PC-3 (cell line): Measurements from ENCODE around the gene SFT2D3. TPM values are rescaled to one million over a fixed set of nuclear protein-coding genes. Genes with fewer than 3 reads are reported as not detected.

Source experiments
- ATAC-seq: fragments of 200-7000 bp; cut with Tn5 transposase; 2 replicates; pipeline ENCODE4 v1.9.1; 2020; ENCODE audit warnings: mild to moderate bottlenecking, moderate library complexity
- BruUV-seq: library from RNA; stranded (reverse); fragments of 400-500 nt; replicated peaks from 2 replicates; lab custom pipeline; 2021; lab: Mats Ljungman, UMichigan
- CTCF ChIA-PET: fragments of 300-600 bp; sonication (Branson Sonifier 250); formaldehyde crosslinking; loops from one replicate; lab custom pipeline; 2022; ENCODE audit warnings: antibody characterized with exemption; lab: Charles Lee
- POLR2A ChIA-PET: fragments of 300-600 bp; sonication (Branson Sonifier 250); formaldehyde crosslinking; loops from one replicate; lab custom pipeline; 2022; ENCODE audit warnings: antibody characterized with exemption; ENCODE audit not compliant: unreplicated experiment; lab: Charles Lee
- DNase-seq: peaks from one replicate; pipeline ENCODE4 v3.0.0-alpha.2; 2015
- H2AFZ ChIP-seq: fragments of 300-600 bp; sonication (generic); 2 replicates; pipeline ENCODE4 v1.6.0; 2016; ENCODE audit warnings: antibody characterized with exemption, low read length
- H3F3A ChIP-seq: fragments of 300-600 bp; sonication (generic); one replicate; pipeline ENCODE4 v1.6.0; 2017; ENCODE audit warnings: antibody characterized with exemption, low read length, control low read depth, mild to moderate bottlenecking; ENCODE audit not compliant: unreplicated experiment
- H3K27ac ChIP-seq: fragments of 300-600 bp; sonication (generic); 2 replicates; pipeline ENCODE4 v1.5.1; 2016; ENCODE audit warnings: mild to moderate bottlenecking, low read length
- H3K27me3 ChIP-seq: fragments of 300-600 bp; sonication (generic); 2 replicates; pipeline ENCODE4 v1.6.1; 2016; ENCODE audit warnings: low read length, mixed read lengths
- H3K36me3 ChIP-seq: fragments of 300-600 bp; sonication (generic); 2 replicates; pipeline ENCODE4 v1.6.1; 2016; ENCODE audit warnings: low read depth, mixed run types, low read length, mixed read lengths
- H3K4me1 ChIP-seq: fragments of 300-600 bp; sonication (generic); 2 replicates; pipeline ENCODE4 v1.5.1; 2016; ENCODE audit warnings: low read length; ENCODE audit not compliant: insufficient read depth
- H3K4me2 ChIP-seq: fragments of 300-600 bp; sonication (generic); 2 replicates; pipeline ENCODE4 v1.6.0; 2016; ENCODE audit warnings: low read length
- H3K4me3 ChIP-seq: fragments of 300-600 bp; sonication (generic); 2 replicates; pipeline ENCODE4 v1.5.1; 2016; ENCODE audit warnings: mild to moderate bottlenecking, low read length, mixed read lengths
- H3K79me2 ChIP-seq: fragments of 300-600 bp; sonication (generic); 2 replicates; pipeline ENCODE4 v1.6.1; 2017; ENCODE audit warnings: low read length, mixed read lengths
- H3K9ac ChIP-seq: fragments of 300-600 bp; sonication (generic); 2 replicates; pipeline ENCODE4 v1.6.0; 2016; ENCODE audit warnings: mild to moderate bottlenecking, low read length
- H3K9me2 ChIP-seq: fragments of 300-600 bp; sonication (generic); replicated peaks from 2 replicates; pipeline ENCODE4 v1.6.1; 2016; ENCODE audit warnings: mixed run types, low read length, mixed read lengths
- H3K9me3 ChIP-seq: fragments of 300-600 bp; sonication (generic); 2 replicates; pipeline ENCODE4 v1.6.1; 2016; ENCODE audit warnings: low read length, mixed read lengths
- H4K20me1 ChIP-seq: fragments of 300-600 bp; sonication (generic); 2 replicates; pipeline ENCODE4 v1.6.1; 2016; ENCODE audit warnings: low read length, mixed read lengths
- CTCF ChIP-seq: fragments of 300-600 bp; sonication (generic); conservative IDR thresholded peaks from 2 replicates; pipeline ENCODE4 v1.5.1; 2017; ENCODE audit warnings: antibody characterized with exemption, low read depth, mild to moderate bottlenecking, low read length
- EZH2 ChIP-seq: fragments of 300-600 bp; sonication (generic); IDR thresholded peaks from one replicate; pipeline ENCODE4 v1.6.1; 2017; ENCODE audit warnings: antibody characterized with exemption, mild to moderate bottlenecking, low read length; ENCODE audit not compliant: unreplicated experiment
- EZH2phosphoT487 ChIP-seq: fragments of 300-600 bp; sonication (generic); IDR thresholded peaks from 2 replicates; pipeline ENCODE4 v1.6.1; 2018; ENCODE audit warnings: mild to moderate bottlenecking, antibody characterized with exemption, low read length, borderline replicate concordance
- intact Hi-C: fragments of 100-400 bp; cut with micrococcal nuclease; formaldehyde crosslinking; loops from 2 replicates; pipeline ENCODE4 v1.9.0; 2023
- total RNA-seq: library from RNA; depleted of rRNA; stranded (reverse); fragments of >200 nt; gene quantifications from 2 replicates; pipeline ENCODE4 v1.2.3, GENCODE V29; 2014

The SFT2D3 gene
- total RNA-seq, 1 experiment from 2014 or later, result 4.2 TPM

- H3K27me3 ChIP-seq, result no peaks in the 10 kb centered on the region
- no peak overlapping the region for H3K27ac ChIP-seq
- DNase-seq (no peak), ATAC-seq (no peak)
- no peaks in the 10 kb centered on the region for H3K9me3 ChIP-seq
- H3K9ac ChIP-seq, result no peak overlapping the region
- no peak overlapping the region for H3K4me2 ChIP-seq
- TF ChIP-seq CTCF, result no peak
- no peak for TF ChIP-seq EZH2
- no peak for TF ChIP-seq EZH2phosphoT487
- H3K4me1 ChIP-seq, result no peaks in the 10 kb centered on the region
- peaks cover 6% of the 10 kb centered on the region; the same call in 1 of the 2 replicates for H3K36me3 ChIP-seq
- no TSS peak for BruUV-seq
- no peaks in the 10 kb centered on the region for H3F3A ChIP-seq
- no peak overlapping the region for H2AFZ ChIP-seq
- no peaks in the 10 kb centered on the region for H4K20me1 ChIP-seq
- intact Hi-C loops, result no loop called here
- H3K4me3 ChIP-seq, result no peak overlapping the region
- ChIA-PET CTCF (no interaction called here), POLR2A (no interaction called here)
- no peaks in the 10 kb centered on the region for H3K79me2 ChIP-seq
- no peaks in the 10 kb centered on the region for H3K9me2 ChIP-seq
Measured at GRCh38 chr2:127733816-127734537, 32.7 kb downstream of the SFT2D3 start.

GRCh38 chr2:127735044-127735443 lies 33.7 kb downstream of the SFT2D3 start:
- Histone ChIP-seq H2AFZ (no peak overlapping the region), H3K4me3 (no peak overlapping the region), H3K9ac (no peak overlapping the region), H4K20me1 (no peaks in the 10 kb centered on the region), H3K4me2 (no peak overlapping the region), H3F3A (no peaks in the 10 kb centered on the region), H3K36me3 (peaks cover 6% of the 10 kb centered on the region; the same call in 1 of the 2 replicates), H3K9me3 (no peaks in the 10 kb centered on the region), H3K9me2 (no peaks in the 10 kb centered on the region), H3K4me1 (no peaks in the 10 kb centered on the region), H3K27ac (no peak overlapping the region), H3K27me3 (no peaks in the 10 kb centered on the region), H3K79me2 (no peaks in the 10 kb centered on the region)
- ATAC-seq (no peak), DNase-seq (no peak)
- POLR2A ChIA-PET, result no interaction called here
- intact Hi-C loops, result no loop called here
- TF ChIP-seq EZH2phosphoT487 (no peak), EZH2 (no peak), CTCF (no peak)
- CTCF ChIA-PET, result no interaction called here
- no TSS peak for BruUV-seq
